HepG2 (cell line): ENCODE measurements around the gene LCE3C. TPM values are rescaled to one million over a fixed set of nuclear protein-coding genes. Genes with fewer than 3 reads are reported as not detected.

Source experiments
- ATAC-seq: fragments of 200-7000 bp; cut with Tn5 transposase; 3 replicates; pipeline ENCODE4 v1.9.1; 2020; ENCODE audit warnings: mild to moderate bottlenecking, moderate library complexity
- BruUV-seq: library from RNA; stranded (reverse); fragments of 400-500 nt; replicated peaks from 2 replicates; lab custom pipeline; 2021; lab: Mats Ljungman, UMichigan
- CTCF ChIA-PET: fragments of 300-600 bp; formaldehyde crosslinking; extraction: SDS; loops from one replicate; lab custom pipeline; 2021; ENCODE audit warnings: low total read pairs, inconsistent platforms, low intra/inter-chr PET ratio; lab: Yijun Ruan, JAX
- POLR2A ChIA-PET: fragments of 350-600 bp; sonication (Branson Sonifier 250); formaldehyde crosslinking; loops from one replicate; lab custom pipeline; 2020; ENCODE audit warnings: antibody characterized with exemption, inconsistent platforms; lab: Yijun Ruan, JAX
- DNase-seq: peaks from one replicate; pipeline ENCODE4 v3.0.0-alpha.2; 2015; ENCODE audit warnings: low spot score
- FAIRE-seq: peaks from 3 replicates; lab custom pipeline; 2011; peaks lifted over from hg19 to GRCh38; lab: Jason Lieb, UNC
- H2AFZ ChIP-seq: one replicate; pipeline ENCODE4 v1.6.1; 2011; ENCODE audit warnings: low read length, inconsistent platforms
- H3K27ac ChIP-seq: fragments of 300-600 bp; 3 replicates; pipeline ENCODE4 v1.8.0; 2011; ENCODE audit warnings: mixed run types, mild to moderate bottlenecking, mixed read lengths, low read length, inconsistent platforms; ENCODE audit not compliant: insufficient read depth; ENCODE audit errors: extremely low read length
- H3K27me3 ChIP-seq, 2 experiments: fragments of 200-600 bp in 1 of 2; 2 replicates in 1 of 2; 3 replicates in 1 of 2; pipeline versions ENCODE4 v1.6.0 to v1.8.0; 2011; ENCODE audit warnings: low read length in 2 of 2, mild to moderate bottlenecking in 2 of 2, moderate library complexity in 2 of 2, inconsistent platforms in 1 of 2; ENCODE audit not compliant: insufficient read depth in 2 of 2, control insufficient read depth in 1 of 2
- H3K36me3 ChIP-seq, 2 experiments: fragments of 200-600 bp in 1 of 2; replicated peaks in 1 of 2; 2 replicates in 1 of 2; 3 replicates in 1 of 2; pipeline versions ENCODE4 v1.5.1 to v1.8.0; 2011; ENCODE audit warnings: low read length in 2 of 2, inconsistent platforms in 1 of 2; ENCODE audit not compliant: insufficient read depth in 2 of 2, control insufficient read depth in 1 of 2
- H3K4me1 ChIP-seq: 2 replicates; pipeline ENCODE4 v1.5.1; 2012; ENCODE audit warnings: low read length, inconsistent platforms; ENCODE audit not compliant: insufficient read depth
- H3K4me2 ChIP-seq: 2 replicates; pipeline ENCODE4 v1.6.0; 2011; ENCODE audit warnings: low read depth, low read length, inconsistent platforms
- H3K4me3 ChIP-seq, 3 experiments: fragments of 200-600 bp in 1 of 3; sonication (generic), shearing (Covaris generic) in 1 of 3; replicated peaks in 1 of 3; 2 replicates each; pipeline ENCODE4 v1.5.1; 2011 to 2016; ENCODE audit warnings: low read length in 3 of 3, inconsistent platforms in 2 of 3, low read depth in 2 of 3, mild to moderate bottlenecking in 2 of 3, control low read depth in 1 of 3, mixed read lengths in 1 of 3; ENCODE audit not compliant: insufficient read depth in 1 of 3
- H3K79me2 ChIP-seq: one replicate; pipeline ENCODE4 v1.6.1; 2011; ENCODE audit warnings: low read length, inconsistent platforms; ENCODE audit not compliant: insufficient read depth
- H3K9ac ChIP-seq: 2 replicates; pipeline ENCODE4 v1.6.0; 2011; ENCODE audit warnings: mild to moderate bottlenecking, low read depth, low read length, inconsistent platforms; ENCODE audit not compliant: insufficient read depth
- H3K9me3 ChIP-seq: 2 replicates; pipeline ENCODE4 v1.5.1; 2012; ENCODE audit warnings: mild to moderate bottlenecking, low read length
- H4K20me1 ChIP-seq: 2 replicates; pipeline ENCODE4 v1.6.0; 2011; ENCODE audit warnings: inconsistent platforms, mild to moderate bottlenecking, low read length, moderate library complexity; ENCODE audit not compliant: insufficient read depth
- KDM4B ChIP-seq: sonication (generic); formaldehyde crosslinking; IDR thresholded peaks from 2 replicates; pipeline ENCODE4 v1.4.0; 2020; ENCODE audit warnings: missing genetic modification reagents
- MEIS1 ChIP-seq: sonication (generic); formaldehyde crosslinking; IDR thresholded peaks from 2 replicates; pipeline ENCODE4 v1.9.0; 2021; ENCODE audit warnings: mild to moderate bottlenecking, missing genetic modification reagents, moderate library complexity, borderline replicate concordance
- ONECUT2 ChIP-seq: sonication (generic); formaldehyde crosslinking; IDR thresholded peaks from 2 replicates; pipeline ENCODE4 v1.4.0; 2020; ENCODE audit warnings: missing genetic modification reagents
- ZBTB14 ChIP-seq: sonication (generic); formaldehyde crosslinking; IDR thresholded peaks from 2 replicates; pipeline ENCODE4 v1.4.0; 2020; ENCODE audit warnings: missing genetic modification reagents
- ZNF326 ChIP-seq: sonication (generic); formaldehyde crosslinking; IDR thresholded peaks from 2 replicates; pipeline ENCODE4 v1.4.0; 2020; ENCODE audit warnings: missing genetic modification reagents, borderline replicate concordance
- ZNF451 ChIP-seq: sonication (generic); formaldehyde crosslinking; IDR thresholded peaks from 2 replicates; pipeline ENCODE4 v1.5.0; 2020; ENCODE audit warnings: mild to moderate bottlenecking, missing genetic modification reagents
- ZNF512B ChIP-seq: sonication (generic); formaldehyde crosslinking; IDR thresholded peaks from 2 replicates; pipeline ENCODE4 v1.5.1; 2020; ENCODE audit warnings: missing genetic modification reagents, mild to moderate bottlenecking, borderline replicate concordance
- ZNF572 ChIP-seq: sonication (generic); formaldehyde crosslinking; IDR thresholded peaks from 2 replicates; pipeline ENCODE4 v1.5.1; 2020; ENCODE audit warnings: mild to moderate bottlenecking, missing genetic modification reagents
- ZNF644 ChIP-seq: IDR thresholded peaks from 2 replicates; pipeline ENCODE4 v1.6.1; 2016; ENCODE audit warnings: low read depth
- ZNF740 ChIP-seq: sonication (generic); formaldehyde crosslinking; IDR thresholded peaks from 2 replicates; pipeline ENCODE4 v1.4.0; 2020; ENCODE audit warnings: missing genetic modification reagents
- ZNF879 ChIP-seq: sonication (generic); formaldehyde crosslinking; IDR thresholded peaks from 2 replicates; pipeline ENCODE4 v1.8.1; 2023; ENCODE audit warnings: missing genetic modification reagents
- ZSCAN9 ChIP-seq: IDR thresholded peaks from 2 replicates; pipeline ENCODE4 v1.6.1; 2016; ENCODE audit warnings: borderline replicate concordance
- WGBS: methylation state at CpG from one replicate; pipeline ENCODE4 v1.1.6; 2017; ENCODE audit warnings: low lambda C conversion rate; 5-methylcytosine and 5-hydroxymethylcytosine counted together
- in situ Hi-C: cut with HindIII; loops from 2 replicates; pipeline ENCODE4 v1.10.0; 2017; ENCODE audit warnings: low pct_unique_long_range_greater_than_20kb; ENCODE audit not compliant: extremely low pct_ligation_motif_present
- intact Hi-C: fragments of 100-400 bp; cut with micrococcal nuclease; formaldehyde crosslinking; loops from one replicate; pipeline ENCODE4 v1.10.0; 2022; ENCODE audit not compliant: unreplicated experiment
- polyA plus RNA-seq, 8 experiments: library from polyadenylated mRNA; depleted of rRNA in 3 of 8; stranded (reverse) in 7 of 8; unstranded in 1 of 8; fragments of >200 nt; fragmentation: Illumina TruSeq in 4 of 8; extraction: Trizol in 4 of 8; gene quantifications; 2 replicates each; pipeline versions ENCODE4 v1.2.1 to v1.2.3, GENCODE V29; 2011 to 2016; ENCODE audit warnings: low read depth in 4 of 8, missing spikeins in 1 of 8, mixed read lengths in 1 of 8; ENCODE audit not compliant: insufficient read depth in 1 of 8
- total RNA-seq, 5 experiments: library from RNA; depleted of rRNA; stranded (reverse); fragments of >200 nt; fragmentation: Illumina TruSeq; extraction: Trizol; gene quantifications; 2 replicates each; pipeline ENCODE4 v1.2.3, GENCODE V29; 2016; ENCODE audit warnings: low read depth in 1 of 5

The LCE3C gene
- total and polyA plus RNA-seq, 2 of the 13 experiments (the other 11 are each of a cell fraction or from before 2014, with no cell fraction given): not detected

- in situ Hi-C loops (no loop called here), intact Hi-C loops (no loop called here)
- DNase-seq: no peak
- Histone ChIP-seq H3K4me2 (no peak overlapping the region), H4K20me1 (no peaks in the 10 kb centered on the region), H3K9ac (no peak overlapping the region), H3K27me3 (no peaks in the 10 kb centered on the region), H3K4me1 (no peaks in the 10 kb centered on the region), H2AFZ (no peak overlapping the region), H3K9me3 (no peaks in the 10 kb centered on the region), H3K27ac (no peak overlapping the region), H3K36me3 (no peaks in the 10 kb centered on the region), H3K79me2 (no peaks in the 10 kb centered on the region), H3K4me3 (no peak overlapping the region)
- ChIA-PET CTCF (no interaction called here), POLR2A (no interaction called here)
- no peak for TF ChIP-seq ZNF512B (CRISPR knock-in tag)
- TF ChIP-seq KDM4B: no peak
- no peak for TF ChIP-seq ZSCAN9 (CRISPR knock-in tag)
- no peak for TF ChIP-seq ZNF572 (CRISPR knock-in tag)
- TF ChIP-seq ZNF644 (CRISPR knock-in tag): no peak
- TF ChIP-seq ONECUT2 (CRISPR knock-in tag): no peak
- TF ChIP-seq ZBTB14 (CRISPR knock-in tag): no peak
- TF ChIP-seq ZNF879 (CRISPR knock-in tag): no peak
- TF ChIP-seq ZNF451 (CRISPR knock-in tag): no peak
- no peak for TF ChIP-seq ZNF326
- TF ChIP-seq MEIS1 (CRISPR knock-in tag): no peak
- TF ChIP-seq ZNF740 (CRISPR knock-in tag): no peak
- no TSS peak for BruUV-seq
- no peak for ATAC-seq
- FAIRE-seq: no peak
- WGBS: 16% methylated on average over 1 of the region's 1 CpG
Measured at GRCh38 chr1:152640351-152640750, 40.3 kb downstream of the LCE3C start.
